GM21737 (cell line): ENCODE results near the gene CERS6.
"Not testable (repeated sequence)": the region's sequence is repeated elsewhere in the genome, so short reads cannot be mapped to it uniquely, and the experiment has no call there.

ENCODE experiments used
- ATAC-seq: cut with Tn5 transposase; IDR thresholded peaks from one replicate; pipeline ENCODE4 v1.9.1; 2021; ENCODE audit warnings: mild to moderate bottlenecking, moderate library complexity; ENCODE audit not compliant: unreplicated experiment

Gene CERS6

GRCh38 chr2:168662651-168663208 lies 206.7 kb downstream of the CERS6 start:
- ATAC-seq, result no peak

- ATAC-seq, result no peak
These were observed 207.9 kb downstream of the CERS6 start for GRCh38 chr2:168663993-168664392.

GRCh38 chr2:168664715-168665114 lies 208.6 kb downstream of the CERS6 start:
- ATAC-seq, result not testable (repeated sequence)

- no peak for ATAC-seq
These were observed 210.3 kb downstream of the CERS6 start for GRCh38 chr2:168666339-168666738.

GRCh38 chr2:168667156-168667555 lies 211.1 kb downstream of the CERS6 start:
- ATAC-seq, result no peak

GRCh38 chr2:168669151-168669550 lies 213.1 kb downstream of the CERS6 start:
- ATAC-seq, result no peak

GRCh38 chr2:168670478-168670877 lies 214.4 kb downstream of the CERS6 start:
- ATAC-seq, result no peak

GRCh38 chr2:168671932-168672331 lies 215.9 kb downstream of the CERS6 start:
- ATAC-seq, result no peak

- no peak for ATAC-seq
These were observed 217.5 kb downstream of the CERS6 start for GRCh38 chr2:168673265-168674189.

- no peak for ATAC-seq
These were observed 222.2 kb downstream of the CERS6 start for GRCh38 chr2:168678153-168678853.

GRCh38 chr2:168679081-168679480 lies 223.0 kb downstream of the CERS6 start:
- no peak for ATAC-seq

- no peak for ATAC-seq
These were observed 223.8 kb downstream of the CERS6 start for GRCh38 chr2:168679741-168680310.

- ATAC-seq, result no peak
These were observed 227.9 kb downstream of the CERS6 start for GRCh38 chr2:168683996-168684395.

- ATAC-seq, result no peak
These were observed 229.0 kb downstream of the CERS6 start for GRCh38 chr2:168684921-168685599.

- ATAC-seq, result no peak
These were observed 229.8 kb downstream of the CERS6 start for GRCh38 chr2:168685600-168686451.

- ATAC-seq, result no peak
These were observed 230.6 kb downstream of the CERS6 start for GRCh38 chr2:168686452-168687191.

GRCh38 chr2:168687314-168687713 lies 231.2 kb downstream of the CERS6 start:
- ATAC-seq, result no peak

GRCh38 chr2:168690381-168690885 lies 234.4 kb downstream of the CERS6 start:
- no peak for ATAC-seq

GRCh38 chr2:168691221-168691620 lies 235.1 kb downstream of the CERS6 start:
- no peak for ATAC-seq
